Measurements from ENCODE around the gene TMEM222.

Gene TMEM222

GRCh38 chr1:27341525-27342252 lies 19.7 kb downstream of the TMEM222 start, which contains the start of gene SYTL1:
TSS of gene SYTL1 (plus strand) at chr1:27342022. CDS start at chr1:27345335, 3,313 bp downstream.
- DNase-seq (ENCODE audit: low read depth in 3 of 3, low spot score in 1 of 3), result peak in 2 of 3 donors; percentile 31 to 46

DNA sequence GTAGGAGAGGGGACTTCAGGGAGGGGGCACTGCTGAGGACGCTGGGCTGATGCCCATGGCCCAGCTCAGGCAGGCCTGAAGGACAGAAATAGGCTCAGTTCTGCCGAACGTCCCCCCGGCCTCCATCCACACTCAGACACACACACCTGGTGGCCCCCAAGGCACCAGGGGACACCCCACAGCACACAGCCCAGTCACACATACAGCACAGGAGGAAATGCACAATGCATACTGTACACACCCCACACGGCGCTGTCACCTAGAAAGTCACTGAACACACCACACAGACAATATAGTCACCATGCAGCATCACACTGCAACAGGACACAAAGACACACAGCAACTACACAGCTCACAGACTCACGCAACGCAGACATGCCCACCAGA lies 20.4 kb downstream of the TMEM222 start:
- no peak for DNase-seq (ENCODE audit: low read depth in 3 of 3, low spot score in 1 of 3)

GRCh38 chr1:27342778-27343638 lies 21.0 kb downstream of the TMEM222 start:
- DNase-seq (ENCODE audit: low read depth in 3 of 3, low spot score in 1 of 3), result peak; percentile 45 to 58 (median 52)

GRCh38 chr1:27343639-27344025 lies 21.7 kb downstream of the TMEM222 start:
- no peak for DNase-seq (ENCODE audit: low read depth in 3 of 3, low spot score in 1 of 3)

GRCh38 chr1:27345272-27345671 lies 23.3 kb downstream of the TMEM222 start:
- no peak for DNase-seq (ENCODE audit: low read depth in 3 of 3, low spot score in 1 of 3)

DNA sequence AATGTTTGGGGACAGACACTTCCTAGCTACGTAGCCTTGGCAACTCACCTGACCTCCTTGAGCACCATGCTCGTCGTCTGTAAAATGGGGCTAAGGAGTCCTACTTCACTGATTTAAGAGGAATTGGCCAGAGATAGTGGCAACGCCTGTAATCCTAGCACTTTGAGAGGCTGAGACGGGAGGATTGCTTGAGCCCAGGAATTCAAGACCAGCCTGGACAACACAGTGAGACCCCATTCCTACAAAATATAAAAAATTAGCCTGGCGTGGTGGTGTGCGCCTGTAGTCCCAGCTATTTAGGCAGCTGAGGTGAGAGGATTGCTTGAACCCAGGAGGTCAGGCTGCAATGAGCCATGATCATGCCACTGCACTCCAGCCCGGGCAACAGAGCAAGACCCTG lies 24.4 kb downstream of the TMEM222 start:
- no peak for DNase-seq (ENCODE audit: low read depth in 3 of 3, low spot score in 1 of 3)

GRCh38 chr1:27346991-27347624 lies 25.1 kb downstream of the TMEM222 start:
- DNase-seq (ENCODE audit: low read depth in 3 of 3, low spot score in 1 of 3), result no peak

- DNase-seq (ENCODE audit: low read depth in 3 of 3, low spot score in 1 of 3), result no peak
These were observed 27.2 kb downstream of the TMEM222 start for GRCh38 chr1:27348861-27349783.

- no peak for DNase-seq (ENCODE audit: low read depth in 3 of 3, low spot score in 1 of 3)
These were observed 28.1 kb downstream of the TMEM222 start for GRCh38 chr1:27349784-27350662.

DNA sequence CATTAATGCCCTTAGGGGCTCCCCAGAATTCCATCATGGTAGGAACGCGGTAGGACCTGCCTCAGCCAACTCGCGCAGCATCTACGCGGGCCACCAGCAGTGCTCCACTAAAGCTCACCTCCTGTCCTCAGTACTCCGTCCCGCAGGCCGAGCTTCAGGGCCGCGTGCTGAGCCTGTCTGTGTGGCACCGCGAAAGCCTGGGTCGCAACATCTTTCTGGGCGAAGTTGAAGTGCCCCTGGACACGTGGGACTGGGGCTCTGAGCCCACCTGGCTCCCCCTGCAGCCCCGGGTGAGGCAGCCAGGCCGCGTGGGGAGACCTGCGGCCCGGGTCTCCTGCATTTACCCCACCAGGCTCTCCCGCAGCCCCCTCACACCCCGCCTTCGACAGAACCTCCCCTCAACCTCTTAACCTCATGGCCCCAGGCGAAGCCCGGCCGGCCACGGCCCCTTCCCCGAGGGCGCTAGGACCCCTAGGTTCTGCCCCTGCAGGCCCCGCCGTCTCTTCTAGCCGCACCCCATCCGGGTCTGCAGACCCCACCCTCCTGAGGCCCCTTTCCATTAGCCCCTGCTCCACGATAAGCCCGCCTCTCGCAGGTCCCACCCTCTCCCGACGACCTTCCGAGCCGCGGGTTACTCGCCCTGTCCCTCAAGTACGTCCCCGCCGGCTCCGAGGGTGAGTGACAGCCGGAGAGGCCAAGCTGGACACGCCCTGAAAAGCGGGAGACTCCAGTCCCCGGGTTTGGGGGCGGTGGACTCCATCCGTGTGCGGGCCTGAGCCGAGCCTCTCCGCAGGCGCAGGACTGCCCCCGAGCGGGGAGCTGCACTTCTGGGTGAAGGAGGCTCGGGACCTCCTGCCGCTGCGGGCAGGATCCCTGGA lies 28.9 kb downstream of the TMEM222 start:
- no peak for DNase-seq (ENCODE audit: low read depth in 3 of 3, low spot score in 1 of 3)

GRCh38 chr1:27351541-27352107 lies 29.7 kb downstream of the TMEM222 start:
- DNase-seq (ENCODE audit: low read depth in 3 of 3, low spot score in 1 of 3), result no peak

- DNase-seq (ENCODE audit: low read depth in 3 of 3, low spot score in 1 of 3), result no peak
These were observed 31.2 kb downstream of the TMEM222 start for GRCh38 chr1:27353166-27353565.

DNA sequence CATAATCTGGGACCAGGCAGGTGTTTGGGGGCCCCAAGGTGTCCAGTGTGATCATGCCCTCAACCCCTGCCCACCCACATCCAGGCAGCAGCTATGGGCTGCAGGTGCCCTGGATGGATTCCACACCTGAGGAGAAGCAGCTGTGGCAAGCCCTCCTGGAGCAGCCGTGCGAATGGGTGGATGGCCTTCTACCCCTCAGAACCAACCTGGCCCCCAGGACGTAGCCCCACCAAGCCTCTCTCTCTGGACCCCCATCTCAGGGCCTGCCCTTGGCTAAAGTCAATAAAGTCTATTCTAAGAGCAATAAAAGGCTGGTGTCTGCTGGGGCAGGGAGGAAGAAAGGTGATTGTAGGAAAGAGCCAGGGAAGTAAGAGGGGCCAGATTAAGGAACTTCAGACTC lies 31.7 kb downstream of the TMEM222 start:
- no peak for DNase-seq (ENCODE audit: low read depth in 3 of 3, low spot score in 1 of 3)

GRCh38 chr1:27355683-27356082 lies 33.7 kb downstream of the TMEM222 start:
- no peak for DNase-seq (ENCODE audit: low read depth in 3 of 3, low spot score in 1 of 3)

GRCh38 chr1:27356277-27356618 lies 34.3 kb downstream of the TMEM222 start:
- DNase-seq (ENCODE audit: low read depth in 3 of 3, low spot score in 1 of 3), result no peak

- peak in 1 of 3 donors; percentile 27 for DNase-seq (ENCODE audit: low read depth in 3 of 3, low spot score in 1 of 3)
These were observed 34.8 kb downstream of the TMEM222 start for GRCh38 chr1:27356619-27357280.

DNA sequence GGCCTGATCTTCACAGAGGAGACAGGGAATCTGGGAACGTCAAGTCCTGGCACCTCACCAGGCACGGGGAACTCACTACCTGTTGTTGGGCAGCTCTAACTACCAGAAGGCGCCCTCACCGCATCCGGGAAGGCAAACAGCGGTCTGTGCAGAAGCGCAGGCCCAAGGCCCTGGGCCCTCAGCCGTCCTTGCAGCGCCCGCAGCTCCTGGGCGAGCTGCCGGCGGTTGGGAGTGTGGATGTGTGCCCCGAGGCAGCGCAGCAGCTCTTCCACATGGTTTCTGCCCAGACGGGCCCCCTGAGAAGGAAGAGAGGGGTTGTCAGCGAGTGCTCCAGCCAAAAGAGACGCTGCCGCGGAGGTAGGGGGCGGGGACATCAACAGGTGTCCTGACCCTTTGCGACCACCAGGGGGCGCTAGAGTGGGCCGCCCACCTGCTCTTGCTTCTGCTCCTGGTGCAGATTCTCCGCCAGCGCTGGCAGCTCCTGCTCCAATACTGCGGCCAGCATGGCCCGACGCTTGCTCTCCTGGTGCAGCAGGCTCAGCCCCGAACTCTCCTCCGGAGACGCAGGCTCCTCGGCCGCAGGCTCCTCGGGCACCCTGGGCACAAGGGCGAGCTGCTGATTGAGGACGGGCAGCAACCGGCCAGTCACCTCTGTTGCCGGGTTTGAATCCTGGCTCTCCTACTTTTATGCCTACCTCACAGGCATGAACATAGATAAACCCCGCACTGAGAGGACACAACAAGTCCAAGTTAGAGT lies 35.5 kb downstream of the TMEM222 start:
- peak; percentile 56 to 80 (median 69) for DNase-seq (ENCODE audit: low read depth in 3 of 3, low spot score in 1 of 3)
